ENCODE measurements around the gene HOXD13. TPM values are rescaled to one million over a fixed set of nuclear protein-coding genes. Genes with fewer than 3 reads are reported as not detected.

HOXD13 gene
- total and polyA plus RNA-seq, 9 donors, result not detected

DNA sequence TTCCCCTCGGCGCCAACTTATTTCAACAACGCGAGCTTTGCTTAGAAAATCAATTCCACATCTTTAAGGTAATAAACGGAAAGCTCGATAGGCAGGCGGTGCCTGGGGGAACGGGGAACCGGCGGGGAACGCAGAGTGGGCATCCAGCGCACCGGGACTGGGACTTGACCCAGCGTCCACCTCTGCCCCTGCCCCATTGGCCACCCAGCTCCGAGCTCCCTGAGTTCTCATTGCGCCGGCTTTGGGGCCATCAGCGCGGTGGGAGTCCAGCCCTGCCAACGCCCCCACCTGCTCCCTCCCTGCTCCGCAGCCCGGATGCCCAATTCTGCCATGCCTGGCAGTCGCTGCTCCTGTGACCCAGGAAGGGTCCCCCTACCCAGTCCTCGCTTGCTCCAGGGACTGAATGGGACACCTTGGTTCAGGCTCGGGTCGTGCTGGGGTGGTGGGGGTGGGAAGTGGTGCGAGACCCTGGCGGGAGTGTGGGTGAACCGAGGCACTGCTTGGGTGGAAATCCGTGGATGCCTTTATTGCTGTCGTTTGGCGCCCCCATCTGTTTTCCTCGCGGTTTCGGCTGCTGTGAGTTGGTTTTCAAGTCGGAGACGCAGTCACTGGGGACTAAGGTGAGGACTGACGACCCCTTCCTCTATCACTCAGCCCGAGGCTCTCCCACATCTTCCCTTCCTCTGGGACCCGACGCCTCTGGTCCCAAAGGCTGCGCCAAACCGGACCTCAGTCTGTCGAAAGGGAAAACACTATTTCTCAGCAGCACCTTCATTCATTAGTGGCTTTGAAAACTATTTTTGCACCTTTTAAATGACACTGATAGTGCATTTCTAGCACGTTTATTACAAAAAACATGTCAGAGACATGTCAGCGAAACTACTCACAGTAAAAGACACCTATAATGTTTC lies 6.4 kb upstream of the HOXD13 start:
- H3K27ac ChIP-seq, result no peak overlapping the region
- H3K9me3 ChIP-seq, result no peaks in the 10 kb centered on the region
- peaks cover 4% of the 10 kb centered on the region for H3K4me1 ChIP-seq (ENCODE audit: insufficient read depth)
- DNase-seq, result no peak
- no peak overlapping the region for H3K4me3 ChIP-seq
- intact Hi-C loops (cut with DNase I), result loop anchor here in 1 of 4 donors (10.0 kb wide), 1 partner anchor 401 kb away; no protein-coding TSS in a partner anchor
- TF ChIP-seq, protein P1, sequence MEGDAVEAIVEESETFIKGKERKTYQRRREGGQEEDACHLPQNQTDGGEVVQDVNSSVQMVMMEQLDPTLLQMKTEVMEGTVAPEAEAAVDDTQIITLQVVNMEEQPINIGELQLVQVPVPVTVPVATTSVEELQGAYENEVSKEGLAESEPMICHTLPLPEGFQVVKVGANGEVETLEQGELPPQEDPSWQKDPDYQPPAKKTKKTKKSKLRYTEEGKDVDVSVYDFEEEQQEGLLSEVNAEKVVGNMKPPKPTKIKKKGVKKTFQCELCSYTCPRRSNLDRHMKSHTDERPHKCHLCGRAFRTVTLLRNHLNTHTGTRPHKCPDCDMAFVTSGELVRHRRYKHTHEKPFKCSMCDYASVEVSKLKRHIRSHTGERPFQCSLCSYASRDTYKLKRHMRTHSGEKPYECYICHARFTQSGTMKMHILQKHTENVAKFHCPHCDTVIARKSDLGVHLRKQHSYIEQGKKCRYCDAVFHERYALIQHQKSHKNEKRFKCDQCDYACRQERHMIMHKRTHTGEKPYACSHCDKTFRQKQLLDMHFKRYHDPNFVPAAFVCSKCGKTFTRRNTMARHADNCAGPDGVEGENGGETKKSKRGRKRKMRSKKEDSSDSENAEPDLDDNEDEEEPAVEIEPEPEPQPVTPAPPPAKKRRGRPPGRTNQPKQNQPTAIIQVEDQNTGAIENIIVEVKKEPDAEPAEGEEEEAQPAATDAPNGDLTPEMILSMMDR (IDR thresholded peaks at IDR 0.05), result no peak
- TF ChIP-seq POLR2A (IDR thresholded peaks at IDR 0.05), result no peak
- no peak for TF ChIP-seq EP300 (IDR thresholded peaks at IDR 0.05)
- H3K36me3 ChIP-seq, result no peaks in the 10 kb centered on the region
- H3K27me3 ChIP-seq, result peaks cover 7% of the 10 kb centered on the region
- WGBS, 3 donors, result 3 to 5% (median 3%) methylated on average over 40 to 46 of the region's 46 CpGs

DNA sequence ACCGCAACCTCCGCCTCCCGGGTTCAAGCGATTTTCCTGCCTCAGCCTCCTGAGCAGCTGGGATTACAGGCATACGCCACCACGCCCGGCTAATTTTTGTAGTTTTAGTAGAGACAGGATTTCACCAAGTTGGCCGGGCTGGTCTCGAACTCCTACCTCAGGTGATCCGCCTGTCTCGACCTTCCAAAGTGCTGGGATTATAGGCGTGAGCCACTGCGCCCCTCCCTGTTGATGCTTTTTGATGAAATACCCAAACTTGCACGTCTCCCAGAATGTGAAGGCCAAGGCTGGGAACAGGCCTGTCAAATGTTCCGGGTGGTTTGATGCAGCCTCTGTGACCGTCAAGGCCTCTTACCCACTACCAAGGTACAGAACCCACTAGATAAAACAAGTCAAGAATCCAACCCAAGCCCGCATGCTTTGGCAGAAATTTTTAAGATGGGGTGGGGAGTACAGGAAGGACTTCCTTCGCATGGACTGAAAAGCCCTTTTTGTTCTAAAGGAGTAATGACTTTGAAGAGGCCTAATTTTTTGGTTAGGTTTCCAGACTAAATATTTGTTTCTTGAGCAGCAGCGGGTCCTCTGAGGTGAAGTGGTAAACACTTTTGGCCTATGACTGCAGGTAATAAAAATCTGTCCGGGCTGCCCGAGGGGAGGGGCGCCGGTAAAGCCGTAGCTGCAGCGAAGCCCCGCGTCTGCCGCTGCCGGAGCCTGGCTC lies 5.0 kb upstream of the HOXD13 start:
- no peak overlapping the region for H3K4me3 ChIP-seq
- no peak for DNase-seq

DNA sequence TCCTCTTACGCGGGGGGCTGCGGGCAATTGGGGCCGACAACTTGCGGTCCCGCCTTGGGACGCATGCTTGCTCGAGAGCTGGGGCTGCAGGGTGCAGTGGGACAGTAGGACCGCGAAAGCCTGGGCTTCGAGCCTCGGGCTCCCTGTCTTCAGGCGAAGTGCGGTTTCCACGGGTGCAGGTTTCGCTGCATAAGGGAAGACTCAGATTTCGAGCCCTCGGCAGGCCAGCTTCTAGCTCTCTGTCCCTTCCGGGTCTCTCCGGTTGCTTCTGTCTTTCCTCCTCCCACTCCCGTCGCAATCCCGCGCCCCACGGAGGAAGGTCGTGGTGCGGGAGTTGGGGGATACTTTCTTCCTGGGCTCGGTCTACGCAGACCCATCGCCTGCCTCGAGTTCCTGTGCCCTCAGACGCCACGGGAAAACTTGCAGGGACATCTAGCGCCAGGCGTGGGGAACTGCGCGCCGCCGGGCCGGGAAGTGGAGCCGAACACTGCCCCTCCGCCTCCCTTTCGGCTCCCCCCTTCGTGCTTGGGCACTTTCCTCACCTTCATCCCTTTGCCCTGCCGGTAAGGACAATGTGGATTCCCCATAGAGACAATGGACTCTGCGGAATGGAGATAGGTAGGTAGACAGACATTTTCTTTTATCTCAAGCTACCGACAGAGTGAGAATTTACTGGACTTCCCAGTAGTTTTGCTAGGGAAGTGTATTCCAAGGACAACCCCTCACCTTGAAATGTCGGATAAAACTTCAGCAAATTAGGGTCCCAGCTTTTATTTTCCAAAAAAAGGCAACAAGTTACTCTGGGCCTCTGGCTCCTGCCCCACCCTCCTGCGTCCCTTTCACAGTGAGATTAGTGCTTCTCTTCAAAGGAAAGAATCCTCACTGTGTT lies 4.2 kb upstream of the HOXD13 start:
- Histone ChIP-seq H3K4me1 (ENCODE audit: insufficient read depth) (peaks cover 6% of the 10 kb centered on the region), H3K9me3 (no peaks in the 10 kb centered on the region), H3K27me3 (peaks cover 7% of the 10 kb centered on the region), H3K27ac (no peak overlapping the region), H3K4me3 (no peak overlapping the region), H3K36me3 (no peaks in the 10 kb centered on the region)
- no peak for TF ChIP-seq EP300 (IDR thresholded peaks at IDR 0.05)
- TF ChIP-seq, protein P1 (IDR thresholded peaks at IDR 0.05), result peak in 1 of 3 donors; percentile 44
- no peak for TF ChIP-seq POLR2A (IDR thresholded peaks at IDR 0.05)
- WGBS, 3 donors, result 4 to 7% (median 4%) methylated on average over 46 to 49 of the region's 49 CpGs
- peak in 3 of 5 donors; percentile 41 to 65 (median 51) for DNase-seq
- intact Hi-C loops (cut with DNase I), result loop anchor here in 1 of 4 donors (10.0 kb wide), 1 partner anchor 403 kb away; no protein-coding TSS in a partner anchor

More for the DNA sequence above, 5.0 kb upstream of the HOXD13 start:
- intact Hi-C loops (cut with DNase I), result loop anchor here in 1 of 4 donors (10.0 kb wide), 1 partner anchor 403 kb away; no protein-coding TSS in a partner anchor
- 43 to 45% (median 43%) methylated on average over 29 of the region's 29 CpGs for WGBS, 3 donors
- Histone ChIP-seq H3K4me1 (ENCODE audit: insufficient read depth) (peaks cover 4% of the 10 kb centered on the region), H3K27ac (no peak overlapping the region), H3K27me3 (peaks cover 5% of the 10 kb centered on the region), H3K9me3 (no peaks in the 10 kb centered on the region), H3K36me3 (no peaks in the 10 kb centered on the region)
- TF ChIP-seq, protein P1 (IDR thresholded peaks at IDR 0.05), result no peak
- TF ChIP-seq POLR2A (IDR thresholded peaks at IDR 0.05) (no peak), EP300 (IDR thresholded peaks at IDR 0.05) (no peak)
